PC-3 (cell line): ENCODE data around the gene SH3D19. TPM values are rescaled to one million over a fixed set of nuclear protein-coding genes. Genes with fewer than 3 reads are reported as not detected.

Experiments used
- ATAC-seq: fragments of 200-7000 bp; cut with Tn5 transposase; 2 replicates; pipeline ENCODE4 v1.9.1; 2020; ENCODE audit warnings: mild to moderate bottlenecking, moderate library complexity
- BruUV-seq: library from RNA; stranded (reverse); fragments of 400-500 nt; replicated peaks from 2 replicates; lab custom pipeline; 2021; lab: Mats Ljungman, UMichigan
- CTCF ChIA-PET: fragments of 300-600 bp; sonication (Branson Sonifier 250); formaldehyde crosslinking; loops from one replicate; lab custom pipeline; 2022; ENCODE audit warnings: antibody characterized with exemption; lab: Charles Lee
- POLR2A ChIA-PET: fragments of 300-600 bp; sonication (Branson Sonifier 250); formaldehyde crosslinking; loops from one replicate; lab custom pipeline; 2022; ENCODE audit warnings: antibody characterized with exemption; ENCODE audit not compliant: unreplicated experiment; lab: Charles Lee
- DNase-seq: peaks from one replicate; pipeline ENCODE4 v3.0.0-alpha.2; 2015
- H2AFZ ChIP-seq: fragments of 300-600 bp; sonication (generic); 2 replicates; pipeline ENCODE4 v1.6.0; 2016; ENCODE audit warnings: antibody characterized with exemption, low read length
- H3F3A ChIP-seq: fragments of 300-600 bp; sonication (generic); one replicate; pipeline ENCODE4 v1.6.0; 2017; ENCODE audit warnings: antibody characterized with exemption, low read length, control low read depth, mild to moderate bottlenecking; ENCODE audit not compliant: unreplicated experiment
- H3K27ac ChIP-seq: fragments of 300-600 bp; sonication (generic); 2 replicates; pipeline ENCODE4 v1.5.1; 2016; ENCODE audit warnings: mild to moderate bottlenecking, low read length
- H3K27me3 ChIP-seq: fragments of 300-600 bp; sonication (generic); 2 replicates; pipeline ENCODE4 v1.6.1; 2016; ENCODE audit warnings: low read length, mixed read lengths
- H3K36me3 ChIP-seq: fragments of 300-600 bp; sonication (generic); 2 replicates; pipeline ENCODE4 v1.6.1; 2016; ENCODE audit warnings: low read depth, mixed run types, low read length, mixed read lengths
- H3K4me1 ChIP-seq: fragments of 300-600 bp; sonication (generic); 2 replicates; pipeline ENCODE4 v1.5.1; 2016; ENCODE audit warnings: low read length; ENCODE audit not compliant: insufficient read depth
- H3K4me2 ChIP-seq: fragments of 300-600 bp; sonication (generic); 2 replicates; pipeline ENCODE4 v1.6.0; 2016; ENCODE audit warnings: low read length
- H3K4me3 ChIP-seq: fragments of 300-600 bp; sonication (generic); 2 replicates; pipeline ENCODE4 v1.5.1; 2016; ENCODE audit warnings: mild to moderate bottlenecking, low read length, mixed read lengths
- H3K79me2 ChIP-seq: fragments of 300-600 bp; sonication (generic); 2 replicates; pipeline ENCODE4 v1.6.1; 2017; ENCODE audit warnings: low read length, mixed read lengths
- H3K9ac ChIP-seq: fragments of 300-600 bp; sonication (generic); 2 replicates; pipeline ENCODE4 v1.6.0; 2016; ENCODE audit warnings: mild to moderate bottlenecking, low read length
- H3K9me2 ChIP-seq: fragments of 300-600 bp; sonication (generic); replicated peaks from 2 replicates; pipeline ENCODE4 v1.6.1; 2016; ENCODE audit warnings: mixed run types, low read length, mixed read lengths
- H3K9me3 ChIP-seq: fragments of 300-600 bp; sonication (generic); 2 replicates; pipeline ENCODE4 v1.6.1; 2016; ENCODE audit warnings: low read length, mixed read lengths
- H4K20me1 ChIP-seq: fragments of 300-600 bp; sonication (generic); 2 replicates; pipeline ENCODE4 v1.6.1; 2016; ENCODE audit warnings: low read length, mixed read lengths
- EZH2 ChIP-seq: fragments of 300-600 bp; sonication (generic); IDR thresholded peaks from one replicate; pipeline ENCODE4 v1.6.1; 2017; ENCODE audit warnings: antibody characterized with exemption, mild to moderate bottlenecking, low read length; ENCODE audit not compliant: unreplicated experiment
- EZH2phosphoT487 ChIP-seq: fragments of 300-600 bp; sonication (generic); IDR thresholded peaks from 2 replicates; pipeline ENCODE4 v1.6.1; 2018; ENCODE audit warnings: mild to moderate bottlenecking, antibody characterized with exemption, low read length, borderline replicate concordance
- intact Hi-C: fragments of 100-400 bp; cut with micrococcal nuclease; formaldehyde crosslinking; loops from 2 replicates; pipeline ENCODE4 v1.9.0; 2023
- total RNA-seq: library from RNA; depleted of rRNA; stranded (reverse); fragments of >200 nt; gene quantifications from 2 replicates; pipeline ENCODE4 v1.2.3, GENCODE V29; 2014
- TF ChIP-seq, protein P1 (sequence below): fragments of 300-600 bp; sonication (generic); conservative IDR thresholded peaks from 2 replicates; pipeline ENCODE4 v1.5.1; 2017; ENCODE audit warnings: antibody characterized with exemption, low read depth, mild to moderate bottlenecking, low read length

The SH3D19 gene
- total RNA-seq, 1 experiment from 2014 or later, result 30.1 TPM

DNA sequence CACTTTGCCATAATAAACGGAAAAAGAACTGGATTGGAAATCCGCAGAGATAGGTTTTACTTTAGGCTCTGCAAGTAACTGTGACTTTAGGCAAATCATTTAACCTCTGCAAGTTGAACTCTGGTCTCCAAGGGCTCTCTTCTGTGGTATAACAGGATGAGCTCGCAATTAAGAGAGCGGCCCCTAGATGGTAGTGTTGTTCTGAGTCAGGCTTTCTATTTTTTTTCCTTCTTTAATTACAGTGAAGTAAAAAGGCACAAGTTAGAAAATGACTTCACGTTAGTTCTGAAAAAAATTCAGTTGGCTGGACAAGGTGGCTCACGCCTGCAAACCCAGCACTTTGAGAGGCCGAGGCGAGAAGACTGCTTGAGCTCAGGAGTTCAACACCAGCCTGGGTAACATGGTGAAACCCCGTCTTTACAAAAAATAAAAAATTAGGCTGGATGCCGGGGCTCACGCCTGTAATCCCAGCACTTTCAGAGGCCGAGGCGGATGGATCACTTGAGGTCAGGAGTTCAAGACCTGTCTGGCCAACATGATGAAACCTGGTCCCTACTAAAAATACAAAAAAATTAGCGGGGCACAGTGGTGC, 207.9 kb downstream of the SH3D19 start:
- Histone ChIP-seq H3K4me2 (no peak overlapping the region), H3K9me2 (no peaks in the 10 kb centered on the region), H3K9ac (no peak overlapping the region), H3K79me2 (no peaks in the 10 kb centered on the region), H3K4me3 (no peak overlapping the region), H3K4me1 (no peaks in the 10 kb centered on the region), H3K36me3 (peaks cover 13% of the 10 kb centered on the region; the same call in 1 of the 2 replicates), H4K20me1 (no peaks in the 10 kb centered on the region), H3F3A (no peaks in the 10 kb centered on the region), H3K27ac (no peak overlapping the region), H3K27me3 (no peaks in the 10 kb centered on the region), H3K9me3 (no peaks in the 10 kb centered on the region), H2AFZ (no peak overlapping the region)
- ATAC-seq (peak; percentile 67), DNase-seq (peak; percentile 72)
- TF ChIP-seq, protein P1, sequence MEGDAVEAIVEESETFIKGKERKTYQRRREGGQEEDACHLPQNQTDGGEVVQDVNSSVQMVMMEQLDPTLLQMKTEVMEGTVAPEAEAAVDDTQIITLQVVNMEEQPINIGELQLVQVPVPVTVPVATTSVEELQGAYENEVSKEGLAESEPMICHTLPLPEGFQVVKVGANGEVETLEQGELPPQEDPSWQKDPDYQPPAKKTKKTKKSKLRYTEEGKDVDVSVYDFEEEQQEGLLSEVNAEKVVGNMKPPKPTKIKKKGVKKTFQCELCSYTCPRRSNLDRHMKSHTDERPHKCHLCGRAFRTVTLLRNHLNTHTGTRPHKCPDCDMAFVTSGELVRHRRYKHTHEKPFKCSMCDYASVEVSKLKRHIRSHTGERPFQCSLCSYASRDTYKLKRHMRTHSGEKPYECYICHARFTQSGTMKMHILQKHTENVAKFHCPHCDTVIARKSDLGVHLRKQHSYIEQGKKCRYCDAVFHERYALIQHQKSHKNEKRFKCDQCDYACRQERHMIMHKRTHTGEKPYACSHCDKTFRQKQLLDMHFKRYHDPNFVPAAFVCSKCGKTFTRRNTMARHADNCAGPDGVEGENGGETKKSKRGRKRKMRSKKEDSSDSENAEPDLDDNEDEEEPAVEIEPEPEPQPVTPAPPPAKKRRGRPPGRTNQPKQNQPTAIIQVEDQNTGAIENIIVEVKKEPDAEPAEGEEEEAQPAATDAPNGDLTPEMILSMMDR, result peak; percentile 76
- TF ChIP-seq EZH2, result no peak
- TF ChIP-seq EZH2phosphoT487, result no peak
- intact Hi-C loops, result loop anchor here (1.0 to 10.0 kb wide), 3 partner anchors 245 to 1267 kb away; no protein-coding TSS in a partner anchor
- ChIA-PET POLR2A (interaction anchor here (0.5 kb wide), 1 partner anchor 290 kb away, joined by 5 read pairs; no protein-coding TSS in a partner anchor), CTCF (interaction anchor here (0.6 to 1.0 kb wide), 9 partner anchors 41 to 495 kb away, joined by 3 to 7 read pairs (median 3); no protein-coding TSS in a partner anchor)
- no TSS peak for BruUV-seq

DNA sequence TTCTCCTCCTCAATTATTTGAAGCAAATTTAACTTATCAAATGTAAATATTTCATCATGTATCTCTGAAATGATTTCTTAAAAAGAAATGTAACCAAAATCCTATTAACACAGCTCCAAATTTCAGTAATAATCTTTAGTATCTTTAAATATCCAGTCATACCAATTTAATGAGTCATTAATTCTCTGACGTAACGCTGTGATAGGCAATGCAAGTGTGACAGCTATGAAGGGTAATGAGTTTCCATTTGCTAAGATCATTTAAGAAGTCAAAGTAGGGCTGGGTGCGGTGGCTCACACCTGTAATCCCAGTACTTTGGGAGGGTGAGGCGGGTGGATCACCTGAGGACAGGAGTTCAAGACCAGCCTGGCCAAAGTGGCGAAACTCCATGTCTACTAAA, 210.4 kb downstream of the SH3D19 start:
- H3K9me3 ChIP-seq, result no peaks in the 10 kb centered on the region
- H3K9ac ChIP-seq, result no peak overlapping the region
- H2AFZ ChIP-seq, result no peak overlapping the region
- H4K20me1 ChIP-seq, result no peaks in the 10 kb centered on the region
- no peak overlapping the region for H3K4me2 ChIP-seq
- intact Hi-C loops, result loop anchor here (5.0 to 10.0 kb wide), 2 partner anchors 487 to 1270 kb away; no protein-coding TSS in a partner anchor
- no peaks in the 10 kb centered on the region for H3K79me2 ChIP-seq
- no peaks in the 10 kb centered on the region for H3K36me3 ChIP-seq
- CTCF ChIA-PET, result no interaction called here
- no peaks in the 10 kb centered on the region for H3K9me2 ChIP-seq
- POLR2A ChIA-PET, result no interaction called here
- H3K27me3 ChIP-seq, result no peaks in the 10 kb centered on the region
- peak; percentile 14 for DNase-seq
- H3F3A ChIP-seq, result no peaks in the 10 kb centered on the region
- no peak overlapping the region for H3K4me3 ChIP-seq
- TF ChIP-seq, protein P1, result no peak
- no peak for TF ChIP-seq EZH2phosphoT487
- no peak for TF ChIP-seq EZH2
- no peaks in the 10 kb centered on the region for H3K4me1 ChIP-seq
- BruUV-seq, result no TSS peak
- no peak for ATAC-seq
- H3K27ac ChIP-seq, result no peak overlapping the region

DNA sequence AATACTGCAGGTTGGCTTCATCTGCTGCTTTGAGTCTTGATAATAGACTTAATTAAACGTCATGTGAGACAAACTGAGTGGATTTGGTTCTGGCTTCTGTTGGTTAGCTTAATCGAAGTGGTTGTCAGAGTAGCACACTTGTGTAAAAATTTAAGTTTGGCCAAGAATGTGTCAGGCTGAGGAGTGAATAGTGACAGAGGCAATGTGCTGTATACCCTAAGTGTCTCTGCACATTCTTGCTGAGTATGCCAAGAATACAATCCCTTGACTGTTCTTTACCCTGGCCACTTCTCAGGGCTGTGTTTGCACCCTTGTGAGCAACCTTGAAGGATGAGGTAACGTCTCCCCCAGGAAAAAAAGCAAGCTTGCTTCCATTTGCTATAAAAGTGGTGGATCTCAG, 211.1 kb downstream of the SH3D19 start:
- POLR2A ChIA-PET, result no interaction called here

More for the DNA sequence above, 211.1 kb downstream of the SH3D19 start:
- Histone ChIP-seq H3K9ac (no peak overlapping the region), H4K20me1 (no peaks in the 10 kb centered on the region), H3K4me3 (no peak overlapping the region), H3K4me1 (no peaks in the 10 kb centered on the region), H3K9me3 (no peaks in the 10 kb centered on the region), H3K36me3 (no peaks in the 10 kb centered on the region), H2AFZ (no peak overlapping the region), H3K4me2 (no peak overlapping the region), H3K9me2 (no peaks in the 10 kb centered on the region), H3K27me3 (no peaks in the 10 kb centered on the region), H3K27ac (no peak overlapping the region), H3K79me2 (no peaks in the 10 kb centered on the region), H3F3A (no peaks in the 10 kb centered on the region)
- CTCF ChIA-PET, result no interaction called here
- no TSS peak for BruUV-seq
- no peak for DNase-seq
- ATAC-seq, result no peak
- TF ChIP-seq, protein P1, result no peak
- TF ChIP-seq EZH2phosphoT487 (no peak), EZH2 (no peak)
- intact Hi-C loops, result loop anchor here (10.0 kb wide), 1 partner anchor 1270 kb away; no protein-coding TSS in a partner anchor
